Measurements from ENCODE around the gene ITGB1BP1.

- TF ChIP-seq POLR2A (IDR thresholded peaks at IDR 0.05; ENCODE audit: extremely low read depth, insufficient read length) (no peak), CTCF (IDR thresholded peaks at IDR 0.05; ENCODE audit: low read depth, low read length) (no peak)
Observed at GRCh38 chr2:9443526-9443925, 20.2 kb upstream of the ITGB1BP1 start.
